ENCODE results near the gene CTDSPL2.

GRCh38 chr15:44394062-44394461, 33.4 kb upstream of the CTDSPL2 start:
- no peak for TF ChIP-seq CTCF (IDR thresholded peaks at IDR 0.05; ENCODE audit: insufficient read depth, low read depth, low read length)
- TF ChIP-seq EZH2 (IDR thresholded peaks at IDR 0.05; ENCODE audit: insufficient read depth, low read length), result no peak
